K562 (cell line): ENCODE results near the gene FN3K. TPM values are rescaled to one million over a fixed set of nuclear protein-coding genes. Genes with fewer than 3 reads are reported as not detected.

Source experiments
- ATAC-seq: fragments of 200-7000 bp; cut with Tn5 transposase; 3 replicates; pipeline ENCODE4 v1.9.1; 2020; ENCODE audit warnings: moderate library complexity
- BruUV-seq: library from RNA; stranded (reverse); fragments of 400-500 nt; replicated peaks from 2 replicates; lab custom pipeline; 2021; lab: Mats Ljungman, UMichigan
- CTCF ChIA-PET: fragments of 300-600 bp; formaldehyde crosslinking; extraction: SDS; loops from one replicate; lab custom pipeline; 2021; ENCODE audit warnings: low intra/inter-chr PET ratio; lab: Yijun Ruan, JAX
- POLR2A ChIA-PET: fragments of 300-600, 350-650 bp; sonication (Branson Sonifier 250); formaldehyde crosslinking; extraction: SDS; loops from one replicate; lab custom pipeline; 2021; ENCODE audit warnings: antibody characterized with exemption, inconsistent platforms; lab: Yijun Ruan, JAX
- DNase-seq, 4 experiments: peaks; one replicate each; pipeline versions ENCODE4 v3.0.0 to v3.0.0-alpha.2; 2011 to 2018; ENCODE audit warnings: low spot score in 3 of 4, mixed read lengths in 3 of 4; ENCODE audit errors: extremely low read depth in 1 of 4
- FAIRE-seq: peaks from 2 replicates; lab custom pipeline; 2011; peaks lifted over from hg19 to GRCh38; lab: Jason Lieb, UNC
- H2AFZ ChIP-seq: 2 replicates; pipeline ENCODE4 v1.6.0; 2011; ENCODE audit warnings: low read depth, low read length, control low read depth, inconsistent platforms
- H3K27ac ChIP-seq: fragments of 200-600 bp; 3 replicates; pipeline ENCODE4 v1.8.0; 2011; ENCODE audit warnings: low read depth, mild to moderate bottlenecking, control low read depth, inconsistent platforms, low read length, moderate library complexity, mixed read lengths; ENCODE audit errors: extremely low read depth
- H3K27me3 ChIP-seq, 2 experiments: fragments of 300-600 bp in 1 of 2; 2 replicates in 1 of 2; 3 replicates in 1 of 2; pipeline versions ENCODE4 v1.6.0 to v1.8.0; 2011; ENCODE audit warnings: inconsistent platforms in 2 of 2, low read length in 2 of 2, mild to moderate bottlenecking in 1 of 2, mixed read lengths in 1 of 2, moderate library complexity in 1 of 2; ENCODE audit not compliant: control insufficient read depth in 2 of 2, insufficient read depth in 2 of 2
- H3K36me3 ChIP-seq: fragments of 300-600 bp; 3 replicates; pipeline ENCODE4 v1.8.0; 2011; ENCODE audit warnings: mild to moderate bottlenecking, low read length, inconsistent platforms; ENCODE audit not compliant: control insufficient read depth, insufficient read depth
- H3K4me1 ChIP-seq, 2 experiments: fragments of 200-600 bp in 1 of 2; replicated peaks in 1 of 2; 2 replicates in 1 of 2; 3 replicates in 1 of 2; pipeline versions ENCODE4 v1.5.1 to v1.8.0; 2011; ENCODE audit warnings: inconsistent platforms in 2 of 2, low read length in 2 of 2, mild to moderate bottlenecking in 1 of 2, mixed read lengths in 1 of 2, moderate library complexity in 1 of 2; ENCODE audit not compliant: control insufficient read depth in 2 of 2, insufficient read depth in 2 of 2
- H3K4me2 ChIP-seq: 2 replicates; pipeline ENCODE4 v1.6.1; 2011; ENCODE audit warnings: low read length, control low read depth, inconsistent platforms, mixed read lengths; ENCODE audit not compliant: insufficient read depth
- H3K4me3 ChIP-seq: fragments of 200-600 bp; sonication (generic), shearing (Covaris generic); 2 replicates; pipeline ENCODE4 v1.5.1; 2016; ENCODE audit warnings: control low read depth, inconsistent platforms
- H3K79me2 ChIP-seq: fragments of 200-600 bp; 3 replicates; pipeline ENCODE4 v1.8.0; 2011; ENCODE audit warnings: low read length, inconsistent platforms; ENCODE audit not compliant: control insufficient read depth, insufficient read depth
- H3K9ac ChIP-seq, 2 experiments: 2 replicates each; pipeline versions ENCODE4 v1.6.0 to v1.6.1; 2011; ENCODE audit warnings: low read depth in 2 of 2, low read length in 2 of 2, control low read depth in 1 of 2, inconsistent platforms in 1 of 2, mild to moderate bottlenecking in 1 of 2, mixed read lengths in 1 of 2; ENCODE audit not compliant: insufficient read depth in 1 of 2
- H3K9me1 ChIP-seq: one replicate; pipeline ENCODE4 v1.6.0; 2011; ENCODE audit warnings: inconsistent platforms, mild to moderate bottlenecking, low read length, moderate library complexity; ENCODE audit not compliant: control insufficient read depth, insufficient read depth
- H3K9me3 ChIP-seq: replicated peaks from 2 replicates; pipeline ENCODE4 v1.5.1; 2011; ENCODE audit warnings: low read depth, low read length, inconsistent platforms; ENCODE audit not compliant: control insufficient read depth, insufficient read depth
- H4K20me1 ChIP-seq: replicated peaks from 2 replicates; pipeline ENCODE4 v1.6.1; 2011; ENCODE audit warnings: low read length, inconsistent platforms, mixed read lengths; ENCODE audit not compliant: control insufficient read depth, insufficient read depth
- CHD1 ChIP-seq: fragments of 200-600 bp; sonication (generic); IDR thresholded peaks from one replicate; pipeline ENCODE4 v1.6.1; 2012; ENCODE audit warnings: mild to moderate bottlenecking, moderate library complexity, low read length, inconsistent platforms
- DMBX1 ChIP-seq: fragments of 250-450 bp; sonication (Bioruptor Pico); IDR thresholded peaks from 2 replicates; pipeline ENCODE4 v1.8.0; 2022; ENCODE audit warnings: inconsistent platforms, mild to moderate bottlenecking, moderate library complexity, borderline replicate concordance
- ETV5 ChIP-seq: sonication (generic); formaldehyde crosslinking; IDR thresholded peaks from 2 replicates; pipeline ENCODE4 v1.4.0; 2020; ENCODE audit warnings: low read depth, mild to moderate bottlenecking, missing genetic modification reagents
- FUS ChIP-seq: fragments of 200-400 bp; formaldehyde crosslinking; optimal IDR thresholded peaks from 2 replicates; pipeline ENCODE3; 2017; ENCODE audit warnings: low read depth, low read length
- GTF2F1 ChIP-seq: IDR thresholded peaks from 2 replicates; pipeline ENCODE4 v1.6.1; 2011; ENCODE audit warnings: low read depth, low read length, improper control_type of control experiment
- MTA2 ChIP-seq: fragments of 450-650 bp; IDR thresholded peaks from 2 replicates; pipeline ENCODE4 v1.6.1; 2016; ENCODE audit warnings: low read depth
- NFIX ChIP-seq: fragments of 250-450 bp; sonication (Bioruptor Pico); IDR thresholded peaks from 2 replicates; pipeline ENCODE4 v1.4.0; 2020; ENCODE audit warnings: low read depth, mild to moderate bottlenecking, moderate library complexity
- SAP30 ChIP-seq: fragments of 200-600 bp; sonication (generic); IDR thresholded peaks from 2 replicates; pipeline ENCODE4 v1.6.1; 2012; ENCODE audit warnings: borderline replicate concordance, low read depth, mild to moderate bottlenecking, moderate library complexity, low read length, control low read depth, inconsistent platforms; ENCODE audit not compliant: insufficient read depth, poor library complexity, severe bottlenecking
- TCF7L2 ChIP-seq: fragments of 150-350 bp; IDR thresholded peaks from 2 replicates; pipeline ENCODE4 v1.6.1; 2016; ENCODE audit warnings: low read depth, mild to moderate bottlenecking, low read length, moderate library complexity
- TRIM24 ChIP-seq, 2 experiments: fragments of 450-650 bp; IDR thresholded peaks; 2 replicates each; pipeline ENCODE4 v1.6.1; 2016
- ZNF143 ChIP-seq: sonication (generic); formaldehyde crosslinking; IDR thresholded peaks from 2 replicates; pipeline ENCODE4 v1.9.0; 2022; ENCODE audit warnings: mild to moderate bottlenecking, missing genetic modification reagents
- ZNF347 ChIP-seq: fragments of 450-650 bp; formaldehyde crosslinking; IDR thresholded peaks from 2 replicates; pipeline ENCODE4 v1.4.0; 2020; ENCODE audit warnings: low read depth, mild to moderate bottlenecking, moderate library complexity
- WGBS: fragments of 100-300 bp; shearing (Covaris generic); methylation state at CpG from one replicate; pipeline ENCODE4 v1.1.6; 2016; ENCODE audit warnings: low coverage, mixed read lengths; ENCODE audit not compliant: insufficient coverage; ENCODE audit errors: missing lambda C conversion rate; 5-methylcytosine and 5-hydroxymethylcytosine counted together
- in situ Hi-C: fragments of 300-500 bp; cut with MboI; formaldehyde crosslinking; loops from 4 replicates; pipeline ENCODE4 v1.15.0; 2018; ENCODE audit warnings: inconsistent platforms, mixed read lengths
- intact Hi-C: fragments of 100-400 bp; cut with micrococcal nuclease; formaldehyde crosslinking; loops from 2 replicates; pipeline ENCODE4 v1.14.2; 2022
- polyA plus RNA-seq, 8 experiments: library from polyadenylated mRNA; depleted of rRNA in 4 of 8; stranded (reverse) in 5 of 8; unstranded in 3 of 8; fragments of >200 nt; fragmentation: Nextera tagmentation in 2 of 8; fragmentation: Illumina TruSeq in 1 of 8; extraction: Ambion mirVana in 2 of 8; extraction: Trizol in 1 of 8; gene quantifications; 2 replicates each; pipeline versions ENCODE4 v1.2.1 to v1.2.3, GENCODE V29; 2011 to 2014; ENCODE audit warnings: inconsistent platforms in 1 of 8, missing spikeins in 1 of 8
- total RNA-seq, 7 experiments: library from RNA; depleted of rRNA in 6 of 7; stranded (reverse); fragments of >200 nt in 6 of 7; fragmentation: Illumina TruSeq in 2 of 7; extraction: Trizol in 2 of 7; gene quantifications; 2 replicates each; pipeline versions ENCODE4 v1.2.1 to v1.2.3, GENCODE V29; 2011 to 2021; ENCODE audit warnings: low replicate concordance in 1 of 7
- TF ChIP-seq, protein P1 (sequence below): fragments of 200-800 bp; sonication (Bioruptor generic); IDR thresholded peaks from 2 replicates; pipeline ENCODE4 v1.6.1; 2016; ENCODE audit warnings: missing genetic modification characterization, missing compliant biosample characterization
- TF ChIP-seq, protein P2 (sequence below): fragments of 250-450 bp; sonication (Bioruptor Pico); IDR thresholded peaks from 2 replicates; pipeline ENCODE4 v1.8.0; 2022; ENCODE audit warnings: inconsistent platforms, mild to moderate bottlenecking, moderate library complexity, borderline replicate concordance

The FN3K gene
- total and polyA plus RNA-seq, 9 of the 15 experiments (the other 6 are each of a cell fraction or from before 2014, with no cell fraction given), result 0.08 to 22.7 (median 3.8) TPM

DNA sequence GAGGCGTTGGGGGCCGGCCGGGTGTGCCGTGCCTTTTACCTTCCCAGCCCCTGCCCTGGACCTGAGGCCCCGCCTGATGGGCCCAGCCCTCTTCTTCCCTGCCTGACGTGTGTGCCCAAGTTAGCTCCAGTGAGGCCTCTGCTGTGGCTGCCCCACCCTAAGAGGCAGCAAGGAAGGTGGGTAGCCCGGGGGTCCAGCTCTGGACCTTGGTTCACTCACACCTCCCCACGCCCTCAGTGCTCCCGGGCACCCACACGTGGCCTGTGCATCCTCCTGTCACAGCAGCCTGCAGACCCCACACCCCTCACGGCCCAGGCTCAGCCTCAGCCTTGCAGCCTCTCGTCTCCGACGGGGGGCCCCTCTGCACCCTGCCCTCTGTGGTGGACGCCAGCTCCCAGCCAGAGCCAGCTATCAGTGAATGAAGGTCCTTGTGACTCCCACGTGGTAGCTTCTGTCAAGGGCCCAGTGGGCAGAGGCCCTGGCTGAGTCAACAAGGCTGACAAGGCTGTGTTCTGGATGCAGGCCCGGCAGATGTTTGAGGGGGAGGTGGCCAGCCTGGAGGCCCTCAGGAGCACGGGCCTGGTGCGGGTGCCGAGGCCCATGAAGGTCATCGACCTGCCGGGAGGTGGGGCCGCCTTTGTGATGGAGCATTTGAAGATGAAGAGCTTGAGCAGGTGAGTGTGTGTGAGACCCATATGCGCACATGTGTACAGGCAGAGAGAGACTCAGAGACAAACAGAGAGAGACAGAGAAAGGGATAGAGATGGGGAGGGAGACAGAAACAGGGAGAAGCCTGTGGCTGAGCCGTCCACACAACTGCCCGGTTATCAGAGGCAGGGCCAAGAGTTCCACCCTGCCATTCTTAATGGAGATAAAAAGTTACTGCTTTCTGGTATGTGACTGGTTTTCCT, 2.8 kb downstream of the FN3K start:
- Histone ChIP-seq H3K79me2 (peaks cover 22% of the 10 kb centered on the region), H3K9me1 (no peaks in the 10 kb centered on the region), H3K4me3 (no peak overlapping the region), H4K20me1 (no peaks in the 10 kb centered on the region), H3K27ac (peak overlapping the region; percentile 55), H3K4me2 (peak overlapping the region; percentile 18), H2AFZ (0 out of 2 replicates have a peak overlapping the region, but pooled peaks have one; percentile 2), H3K9ac (peak overlapping the region in 1 of 2 experiments; percentile 46; a peak in 1 of 4 replicates), H3K4me1 (peaks cover 13 to 45% of the 10 kb centered on the region in 2 experiments; a peak in 4 of 5 replicates), H3K9me3 (peaks cover 30% of the 10 kb centered on the region), H3K36me3 (peaks cover 53% of the 10 kb centered on the region), H3K27me3 (no peaks in the 10 kb centered on the region)
- POLR2A ChIA-PET, result interaction anchor here (0.8 to 1.1 kb wide), 2 partner anchors 12 to 16 kb away, joined by 3 read pairs; no protein-coding TSS in a partner anchor
- intact Hi-C loops (no loop called here), in situ Hi-C loops (no loop called here)
- DNase-seq (peak; percentile 49 to 81 (median 54)), ATAC-seq (peak; percentile 56), FAIRE-seq (peak; percentile 77)
- WGBS, result 34% methylated on average over 24 of the region's 26 CpGs
- no TSS peak for BruUV-seq
- CTCF ChIA-PET, result no interaction called here
- TF ChIP-seq, protein P1, sequence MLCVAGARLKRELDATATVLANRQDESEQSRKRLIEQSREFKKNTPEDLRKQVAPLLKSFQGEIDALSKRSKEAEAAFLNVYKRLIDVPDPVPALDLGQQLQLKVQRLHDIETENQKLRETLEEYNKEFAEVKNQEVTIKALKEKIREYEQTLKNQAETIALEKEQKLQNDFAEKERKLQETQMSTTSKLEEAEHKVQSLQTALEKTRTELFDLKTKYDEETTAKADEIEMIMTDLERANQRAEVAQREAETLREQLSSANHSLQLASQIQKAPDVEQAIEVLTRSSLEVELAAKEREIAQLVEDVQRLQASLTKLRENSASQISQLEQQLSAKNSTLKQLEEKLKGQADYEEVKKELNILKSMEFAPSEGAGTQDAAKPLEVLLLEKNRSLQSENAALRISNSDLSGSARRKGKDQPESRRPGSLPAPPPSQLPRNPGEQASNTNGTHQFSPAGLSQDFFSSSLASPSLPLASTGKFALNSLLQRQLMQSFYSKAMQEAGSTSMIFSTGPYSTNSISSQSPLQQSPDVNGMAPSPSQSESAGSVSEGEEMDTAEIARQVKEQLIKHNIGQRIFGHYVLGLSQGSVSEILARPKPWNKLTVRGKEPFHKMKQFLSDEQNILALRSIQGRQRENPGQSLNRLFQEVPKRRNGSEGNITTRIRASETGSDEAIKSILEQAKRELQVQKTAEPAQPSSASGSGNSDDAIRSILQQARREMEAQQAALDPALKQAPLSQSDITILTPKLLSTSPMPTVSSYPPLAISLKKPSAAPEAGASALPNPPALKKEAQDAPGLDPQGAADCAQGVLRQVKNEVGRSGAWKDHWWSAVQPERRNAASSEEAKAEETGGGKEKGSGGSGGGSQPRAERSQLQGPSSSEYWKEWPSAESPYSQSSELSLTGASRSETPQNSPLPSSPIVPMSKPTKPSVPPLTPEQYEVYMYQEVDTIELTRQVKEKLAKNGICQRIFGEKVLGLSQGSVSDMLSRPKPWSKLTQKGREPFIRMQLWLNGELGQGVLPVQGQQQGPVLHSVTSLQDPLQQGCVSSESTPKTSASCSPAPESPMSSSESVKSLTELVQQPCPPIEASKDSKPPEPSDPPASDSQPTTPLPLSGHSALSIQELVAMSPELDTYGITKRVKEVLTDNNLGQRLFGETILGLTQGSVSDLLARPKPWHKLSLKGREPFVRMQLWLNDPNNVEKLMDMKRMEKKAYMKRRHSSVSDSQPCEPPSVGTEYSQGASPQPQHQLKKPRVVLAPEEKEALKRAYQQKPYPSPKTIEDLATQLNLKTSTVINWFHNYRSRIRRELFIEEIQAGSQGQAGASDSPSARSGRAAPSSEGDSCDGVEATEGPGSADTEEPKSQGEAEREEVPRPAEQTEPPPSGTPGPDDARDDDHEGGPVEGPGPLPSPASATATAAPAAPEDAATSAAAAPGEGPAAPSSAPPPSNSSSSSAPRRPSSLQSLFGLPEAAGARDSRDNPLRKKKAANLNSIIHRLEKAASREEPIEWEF (CRISPR knock-in tag), result no peak
- TF ChIP-seq SAP30 (peak; percentile 54), DMBX1 (no peak), TRIM24 (IDR thresholded peaks at IDR 0.05) (peak; percentile 19 to 62; a peak in 3 of 4 replicates), ZNF347 (CRISPR knock-in tag) (no peak), MTA2 (peak; percentile 30; the same call in 1 of the 2 replicates), FUS (no peak), ZNF143 (no peak), NFIX (CRISPR knock-in tag) (no peak), GTF2F1 (no peak), TCF7L2 (no peak), CHD1 (no peak), ETV5 (CRISPR knock-in tag) (peak; percentile 34; the same call in 1 of the 2 replicates)
- TF ChIP-seq, protein P2, sequence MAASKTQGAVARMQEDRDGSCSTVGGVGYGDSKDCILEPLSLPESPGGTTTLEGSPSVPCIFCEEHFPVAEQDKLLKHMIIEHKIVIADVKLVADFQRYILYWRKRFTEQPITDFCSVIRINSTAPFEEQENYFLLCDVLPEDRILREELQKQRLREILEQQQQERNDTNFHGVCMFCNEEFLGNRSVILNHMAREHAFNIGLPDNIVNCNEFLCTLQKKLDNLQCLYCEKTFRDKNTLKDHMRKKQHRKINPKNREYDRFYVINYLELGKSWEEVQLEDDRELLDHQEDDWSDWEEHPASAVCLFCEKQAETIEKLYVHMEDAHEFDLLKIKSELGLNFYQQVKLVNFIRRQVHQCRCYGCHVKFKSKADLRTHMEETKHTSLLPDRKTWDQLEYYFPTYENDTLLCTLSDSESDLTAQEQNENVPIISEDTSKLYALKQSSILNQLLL (CRISPR knock-in tag), result no peak
